Epithelial cell of prostate (primary cell): Measurements from ENCODE around the gene C10orf105.

Source experiments
- DNase-seq: peaks from one replicate; pipeline ENCODE4 v3.0.0-alpha.2; 2011; ENCODE audit warnings: low read depth, low spot score
- H3K27ac ChIP-seq: fragments of 450-650 bp; 2 replicates; pipeline ENCODE4 v1.5.1; 2017; ENCODE audit warnings: mild to moderate bottlenecking

The C10orf105 gene

DNA sequence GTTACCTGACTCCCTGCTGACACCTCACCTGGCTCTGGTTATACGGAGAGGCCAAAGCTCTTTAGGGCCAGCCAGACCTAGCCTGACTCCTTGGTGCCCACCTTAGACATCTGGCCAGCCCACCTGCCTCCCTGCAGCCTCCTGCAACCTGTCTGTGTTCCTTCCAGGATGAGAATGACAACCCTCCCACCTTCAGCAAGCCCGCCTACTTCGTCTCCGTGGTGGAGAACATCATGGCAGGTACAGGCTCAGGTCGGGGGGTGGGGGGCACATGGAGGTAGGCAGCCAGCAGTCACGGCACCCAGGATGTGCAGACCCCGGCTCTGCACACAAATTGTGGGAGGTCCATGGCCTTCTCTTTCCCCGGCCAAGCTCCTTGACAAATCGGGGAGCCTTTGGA is 32.1 kb downstream of the C10orf105 start:
- H3K27ac ChIP-seq: no peak overlapping the region
- no peak for DNase-seq

- DNase-seq: no peak
- H3K27ac ChIP-seq: no peak overlapping the region
These were observed 32.5 kb downstream of the C10orf105 start for GRCh38 chr10:71687077-71687476.

- no peak overlapping the region for H3K27ac ChIP-seq
- no peak for DNase-seq
These were observed 33.9 kb downstream of the C10orf105 start for GRCh38 chr10:71685554-71686232.

DNA sequence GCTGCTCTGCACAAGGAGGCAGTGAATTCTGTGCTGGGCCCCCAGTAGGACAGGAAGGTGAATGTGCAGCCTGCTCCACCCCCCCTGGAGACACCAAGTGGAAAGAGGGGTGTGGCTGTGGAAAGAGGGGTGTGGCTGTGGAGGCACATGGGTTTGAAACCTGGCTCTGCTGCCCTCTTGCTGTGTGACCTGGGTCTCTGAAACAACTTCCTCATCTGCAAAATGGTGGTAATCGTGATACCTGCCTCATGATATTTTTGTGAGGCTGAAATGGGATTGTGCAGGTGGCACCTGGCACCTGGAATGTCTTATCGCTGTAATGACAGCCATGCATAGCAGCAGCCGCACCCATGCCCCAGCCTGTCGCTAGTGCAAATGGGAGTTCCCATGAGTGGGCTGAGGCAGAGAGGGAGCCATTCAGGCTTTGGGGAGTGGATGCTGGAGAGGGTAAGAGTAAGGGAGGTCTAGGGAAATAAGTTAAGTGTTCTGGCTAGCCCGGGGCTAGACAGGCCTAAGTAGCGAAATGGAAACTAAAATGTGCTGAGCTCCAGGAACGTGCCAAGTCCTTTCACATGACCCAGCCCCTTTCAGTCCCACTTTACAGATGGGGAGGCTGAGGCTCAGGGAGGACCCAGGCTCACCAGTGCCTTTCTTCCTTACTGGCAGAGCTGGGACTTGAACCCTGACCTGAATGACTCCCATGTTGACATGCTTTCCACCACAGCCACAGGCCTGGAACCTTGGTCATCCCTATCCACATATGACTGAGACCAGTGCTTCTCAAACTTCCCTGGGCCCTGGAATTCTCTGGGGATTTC is 35.0 kb downstream of the C10orf105 start:
- H3K27ac ChIP-seq: no peak overlapping the region
- no peak for DNase-seq

GRCh38 chr10:71683301-71683700 is 36.3 kb downstream of the C10orf105 start:
- no peak overlapping the region for H3K27ac ChIP-seq
- DNase-seq: no peak

GRCh38 chr10:71681977-71682376 is 37.6 kb downstream of the C10orf105 start:
- H3K27ac ChIP-seq: no peak overlapping the region
- DNase-seq: no peak

DNA sequence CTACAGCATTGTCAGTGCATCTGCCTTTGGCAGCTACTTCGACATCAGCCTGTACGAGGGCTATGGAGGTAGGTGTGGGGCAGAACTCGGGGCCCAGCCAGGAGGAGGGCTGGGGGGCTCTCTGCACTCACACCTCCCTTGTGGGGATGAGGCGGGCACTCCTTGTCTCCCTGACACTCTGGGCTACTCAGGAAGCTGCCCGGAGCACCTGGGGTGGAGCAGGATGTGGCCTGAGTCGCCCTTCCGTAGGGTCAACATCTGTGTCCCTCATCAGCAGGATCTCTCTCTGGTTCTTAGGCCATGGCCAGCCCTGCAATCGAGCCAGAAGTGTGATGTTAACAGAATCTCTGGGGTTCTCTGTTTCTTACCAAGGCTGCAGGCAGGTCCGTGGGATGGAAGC is 40.2 kb downstream of the C10orf105 start:
- H3K27ac ChIP-seq: no peak overlapping the region
- DNase-seq: no peak

DNA sequence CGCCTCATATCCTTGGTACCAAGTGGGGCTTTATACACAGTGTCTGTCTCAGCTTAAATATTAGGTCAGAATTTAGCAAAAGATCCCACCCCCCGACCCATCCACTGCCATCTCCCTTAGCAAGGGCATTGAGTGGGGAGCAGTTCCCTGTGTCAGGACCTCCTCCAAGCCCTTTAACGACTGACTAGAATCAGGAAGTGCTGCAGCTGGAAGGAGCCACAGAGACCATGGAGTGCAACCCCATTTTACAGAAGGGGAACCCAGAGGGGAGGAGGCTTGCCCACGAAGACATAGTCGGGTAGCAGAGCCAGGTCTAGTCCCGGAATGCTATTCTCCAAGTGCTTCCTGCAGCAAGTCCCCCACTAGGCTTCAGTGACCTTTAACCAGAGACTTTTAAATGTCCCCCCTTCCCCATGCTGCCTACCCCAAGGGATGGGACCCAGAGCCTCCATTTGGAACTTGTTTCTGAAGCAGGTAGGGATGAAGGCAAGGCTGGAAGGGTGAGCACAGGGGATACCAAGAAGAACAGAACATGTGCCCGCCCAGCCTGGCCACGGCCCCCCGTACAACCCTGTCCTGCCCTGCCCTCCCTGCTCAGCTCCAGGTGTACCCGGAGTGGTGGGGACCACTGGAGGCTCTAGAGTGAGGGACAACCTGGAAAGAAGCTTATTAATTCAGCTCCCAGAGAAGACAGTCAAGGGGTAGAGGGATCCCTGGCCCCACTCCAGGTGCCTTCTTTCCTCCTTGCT is 41.3 kb downstream of the C10orf105 start:
- DNase-seq: no peak

GRCh38 chr10:71677261-71677660 is 42.3 kb downstream of the C10orf105 start:
- no peak for DNase-seq

More for the DNA sequence above, 41.3 kb downstream of the C10orf105 start:
- H3K27ac ChIP-seq: no peak overlapping the region

GRCh38 chr10:71675295-71675970 is 44.1 kb downstream of the C10orf105 start:
- DNase-seq: peak; percentile 6
- no peak overlapping the region for H3K27ac ChIP-seq

More at GRCh38 chr10:71677261-71677660, 42.3 kb downstream of the C10orf105 start:
- no peak overlapping the region for H3K27ac ChIP-seq

- H3K27ac ChIP-seq: no peak overlapping the region
These were observed 47.3 kb downstream of the C10orf105 start for GRCh38 chr10:71671994-71672946.

GRCh38 chr10:71667387-71667752 is 52.2 kb downstream of the C10orf105 start:
- DNase-seq: no peak
- no peak overlapping the region for H3K27ac ChIP-seq

More at GRCh38 chr10:71671994-71672946, 47.3 kb downstream of the C10orf105 start:
- no peak for DNase-seq

DNA sequence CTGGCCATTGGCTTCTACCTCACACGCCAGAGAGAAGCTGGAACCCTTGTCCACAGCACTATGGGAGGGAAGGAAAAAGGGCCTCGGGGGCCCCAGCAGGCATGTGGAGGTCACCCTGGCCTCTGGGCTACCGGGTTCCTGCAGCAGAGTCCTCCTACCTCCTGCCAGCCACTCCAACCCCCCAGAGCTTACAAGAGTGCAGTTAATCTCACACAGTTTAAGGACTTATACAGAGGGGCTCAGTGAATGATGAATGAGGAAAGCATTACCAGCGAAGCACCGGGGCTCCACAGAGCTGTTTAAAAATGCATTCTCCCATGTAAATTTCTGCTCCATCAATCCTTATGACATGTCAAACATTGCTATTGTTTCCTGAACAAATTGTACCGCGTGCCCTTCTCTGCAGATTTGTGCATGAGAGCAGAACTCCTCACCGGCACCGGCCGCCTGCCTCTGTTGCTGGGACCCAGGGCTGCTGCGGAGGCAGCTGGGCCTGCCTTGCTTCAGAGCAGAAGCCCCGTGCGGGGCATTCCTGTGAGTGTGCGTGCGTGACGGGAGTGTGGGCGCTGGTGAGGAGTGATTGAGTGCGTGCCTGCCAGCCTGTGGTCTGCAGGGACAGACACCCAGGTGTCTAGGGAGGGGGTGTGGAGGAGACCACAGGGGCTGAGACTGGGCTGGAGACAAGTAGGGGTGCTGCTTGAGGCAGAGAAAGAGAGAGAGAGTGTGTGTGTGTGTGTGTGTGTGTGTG is 52.8 kb downstream of the C10orf105 start:
- DNase-seq: no peak
- no peak overlapping the region for H3K27ac ChIP-seq

DNA sequence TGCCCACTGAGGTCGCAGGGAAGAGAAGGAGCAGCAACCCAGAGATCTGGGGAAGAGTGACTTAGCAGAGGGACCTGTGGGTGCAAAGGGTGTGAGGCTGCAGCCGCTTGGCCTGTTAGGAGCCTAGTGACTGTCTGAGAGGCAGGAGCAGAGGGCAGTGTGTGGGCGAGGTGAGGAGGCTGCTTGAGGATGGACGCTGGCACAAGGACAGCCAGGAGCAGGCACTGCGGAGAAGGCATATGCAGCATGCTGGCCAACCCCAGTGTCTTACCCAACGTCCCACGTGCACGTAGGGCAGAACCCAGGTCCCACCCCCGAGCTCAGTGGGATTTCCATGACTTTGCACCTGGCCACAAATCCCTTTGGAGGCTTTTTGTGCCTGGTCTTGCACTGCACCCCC is 54.1 kb downstream of the C10orf105 start:
- no peak overlapping the region for H3K27ac ChIP-seq
- no peak for DNase-seq

DNA sequence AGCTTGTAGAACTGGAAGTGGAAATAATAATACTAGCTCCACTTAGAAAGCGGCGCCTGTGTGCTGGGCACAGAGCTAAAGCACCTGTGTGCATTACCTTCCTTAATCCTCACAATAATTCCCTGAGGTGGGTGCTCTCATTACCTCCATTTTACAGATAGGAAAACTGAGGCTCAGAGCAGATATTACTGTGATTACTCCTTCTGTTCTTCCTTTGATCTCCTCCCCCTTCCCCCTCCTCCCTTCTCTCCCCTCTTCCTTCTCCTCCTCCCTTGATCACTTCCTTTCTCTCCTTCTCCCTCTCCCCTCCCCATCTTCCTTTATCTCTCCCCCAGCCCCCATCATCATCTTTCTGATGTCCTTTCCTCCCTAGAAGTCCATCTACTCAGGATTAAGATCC is 55.0 kb downstream of the C10orf105 start:
- no peak for DNase-seq
- H3K27ac ChIP-seq: no peak overlapping the region

DNA sequence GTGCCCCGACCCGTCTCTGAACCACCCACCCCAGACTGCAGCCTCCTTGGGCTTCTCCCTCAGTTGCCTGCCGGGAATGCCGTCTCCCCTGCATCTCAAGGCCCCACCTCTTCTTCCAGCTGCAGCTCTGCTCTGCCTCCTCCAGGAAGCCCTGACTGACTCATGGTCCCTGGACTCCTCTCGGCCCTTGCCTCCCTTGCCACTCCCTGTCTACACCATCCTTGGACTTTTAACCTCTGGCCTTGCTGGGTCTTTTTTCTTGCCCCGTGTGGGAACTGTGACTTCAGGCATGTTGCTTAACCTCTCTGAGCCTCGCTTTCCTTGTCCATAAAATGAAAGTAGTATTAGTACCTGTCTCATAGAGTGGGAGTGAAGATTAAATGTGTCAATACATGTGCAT is 56.3 kb downstream of the C10orf105 start:
- no peak overlapping the region for H3K27ac ChIP-seq
- DNase-seq: no peak

DNA sequence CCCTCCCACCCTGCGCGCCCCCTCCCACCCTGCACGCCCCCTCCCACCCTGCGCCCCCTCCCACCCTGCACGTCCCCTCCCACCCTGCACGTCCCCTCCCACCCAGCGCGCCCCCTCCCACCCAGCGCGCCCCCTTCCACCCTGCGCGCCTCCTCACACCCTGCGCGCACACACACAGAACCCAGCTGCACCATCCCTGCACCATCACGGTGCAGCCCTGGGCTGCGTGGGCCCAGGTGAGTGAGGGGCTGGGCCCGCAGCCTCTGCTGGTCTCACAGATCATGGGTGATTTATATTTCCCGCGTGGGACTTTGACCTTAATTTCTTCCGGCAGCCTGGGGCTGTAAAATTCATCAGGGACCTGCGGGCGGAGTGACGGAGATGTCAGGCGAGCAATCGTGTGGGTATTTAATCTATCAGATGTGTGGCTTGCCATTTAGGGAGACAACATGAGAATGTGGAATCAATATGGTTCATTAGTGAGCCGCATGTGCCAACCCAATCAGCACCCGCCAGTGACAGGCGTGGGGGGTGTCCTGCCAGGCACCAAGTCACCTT is 57.7 kb downstream of the C10orf105 start:
- DNase-seq: no peak

More for the DNA sequence above, 57.7 kb downstream of the C10orf105 start:
- no peak overlapping the region for H3K27ac ChIP-seq
